Panc1 (cell line): Measurements from ENCODE around the gene STXBP1. TPM values are rescaled to one million over a fixed set of nuclear protein-coding genes. Genes with fewer than 3 reads are reported as not detected.

Experiments
- ATAC-seq: fragments of 200-7000 bp; cut with Tn5 transposase; 2 replicates; pipeline ENCODE4 v1.9.1; 2020; ENCODE audit warnings: mild to moderate bottlenecking, moderate library complexity
- BruUV-seq: library from RNA; stranded (reverse); fragments of 400-500 nt; replicated peaks from 2 replicates; lab custom pipeline; 2021; lab: Mats Ljungman, UMichigan
- CTCF ChIA-PET: fragments of 300-600 bp; sonication (Branson Sonifier 250); formaldehyde crosslinking; loops from one replicate; lab custom pipeline; 2022; ENCODE audit warnings: antibody characterized with exemption; lab: Charles Lee
- POLR2A ChIA-PET: fragments of 300-600 bp; sonication (Branson Sonifier 250); formaldehyde crosslinking; loops from one replicate; lab custom pipeline; 2022; ENCODE audit warnings: antibody characterized with exemption; lab: Charles Lee
- DNase-seq: peaks from one replicate; pipeline ENCODE4 v3.0.0-alpha.2; 2010; ENCODE audit warnings: low read depth, low spot score
- H3K27ac ChIP-seq: 2 replicates; pipeline ENCODE4 v1.5.1; 2011; ENCODE audit warnings: mild to moderate bottlenecking, low read length, inconsistent platforms
- H3K27me3 ChIP-seq: fragments of 200-500 bp; sonication (Bioruptor generic); 2 replicates; pipeline ENCODE4 v1.6.0; 2014; ENCODE audit warnings: low read length, inconsistent platforms; ENCODE audit not compliant: control insufficient read depth, insufficient read depth
- H3K36me3 ChIP-seq: fragments of 200-500 bp; sonication (Bioruptor generic); 2 replicates; pipeline ENCODE4 v1.5.1; 2014; ENCODE audit warnings: inconsistent platforms, mild to moderate bottlenecking, low read length, moderate library complexity; ENCODE audit not compliant: control insufficient read depth, insufficient read depth
- H3K4me1 ChIP-seq: 2 replicates; pipeline ENCODE4 v1.5.1; 2011; ENCODE audit warnings: inconsistent platforms, mild to moderate bottlenecking, low read length, moderate library complexity; ENCODE audit not compliant: control insufficient read depth, insufficient read depth
- H3K4me3 ChIP-seq, 2 experiments: 2 replicates each; pipeline ENCODE4 v1.5.1; 2011 to 2012; ENCODE audit warnings: low read depth in 2 of 2, low read length in 2 of 2, mild to moderate bottlenecking in 2 of 2, inconsistent platforms in 1 of 2, moderate library complexity in 1 of 2
- H3K9me3 ChIP-seq: fragments of 200-500 bp; sonication (Bioruptor generic); 2 replicates; pipeline ENCODE4 v1.5.1; 2014; ENCODE audit warnings: low read depth, mild to moderate bottlenecking, inconsistent platforms, low read length, moderate library complexity; ENCODE audit not compliant: control insufficient read depth, insufficient read depth
- POLR2AphosphoS5 ChIP-seq: IDR thresholded peaks from 2 replicates; pipeline ENCODE4 v1.6.1; 2012; ENCODE audit warnings: mild to moderate bottlenecking, low read depth, low read length, moderate library complexity
- REST ChIP-seq, 2 experiments: IDR thresholded peaks; 2 replicates each; pipeline ENCODE4 v1.6.1; 2011 to 2012; ENCODE audit warnings: low read depth in 2 of 2, control low read depth in 1 of 2, low read length in 1 of 2, mild to moderate bottlenecking in 1 of 2, moderate library complexity in 1 of 2; ENCODE audit not compliant: insufficient read depth in 1 of 2
- SIN3A ChIP-seq: IDR thresholded peaks from 2 replicates; pipeline ENCODE4 v1.6.1; 2012; ENCODE audit warnings: low read depth, mild to moderate bottlenecking, low read length, moderate library complexity, borderline replicate concordance; ENCODE audit not compliant: insufficient read depth
- TCF7L2 ChIP-seq: IDR thresholded peaks from 2 replicates; pipeline ENCODE4 v1.6.1; 2011; ENCODE audit warnings: mild to moderate bottlenecking, low read depth, low read length, inconsistent platforms
- in situ Hi-C: cut with HindIII; loops from 2 replicates; pipeline ENCODE4 v1.10.0; 2016; ENCODE audit warnings: low sequenced_read_pairs, low pct_unique_long_range_greater_than_20kb
- intact Hi-C: fragments of 100-400 bp; cut with micrococcal nuclease; formaldehyde crosslinking; loops from one replicate; pipeline ENCODE4 v1.10.0; 2022; ENCODE audit not compliant: unreplicated experiment
- total RNA-seq: library from RNA; stranded (reverse); gene quantifications from one replicate; pipeline ENCODE4 v1.2.1, GENCODE V29; 2021; ENCODE audit not compliant: unreplicated experiment
- TF ChIP-seq, protein P1 (sequence below): fragments of 450-650 bp; IDR thresholded peaks from 2 replicates; pipeline ENCODE4 v1.5.1; 2017; ENCODE audit warnings: mild to moderate bottlenecking

Gene STXBP1
- total RNA-seq, 1 experiment from 2014 or later: 67.5 TPM

GRCh38 chr9:127588740-127589506 is 23.2 kb upstream of the STXBP1 start:
- Histone ChIP-seq H3K4me3 (no peak overlapping the region), H3K4me1 (peaks cover 5% of the 10 kb centered on the region; the same call in 1 of the 2 replicates), H3K27ac (no peak overlapping the region), H3K36me3 (no peaks in the 10 kb centered on the region), H3K27me3 (no peaks in the 10 kb centered on the region), H3K9me3 (no peaks in the 10 kb centered on the region)
- in situ Hi-C loops (no loop called here), intact Hi-C loops (loop anchor here (5.0 to 10.0 kb wide), 2 partner anchors 87 to 146 kb away; partner anchors contain the start of gene TOR2A)
- CTCF ChIA-PET: interaction anchor here (0.6 to 2.7 kb wide), 3 partner anchors 63 to 130 kb away, joined by 3 to 15 read pairs (median 11); no protein-coding TSS in a partner anchor
- TF ChIP-seq, protein P1, sequence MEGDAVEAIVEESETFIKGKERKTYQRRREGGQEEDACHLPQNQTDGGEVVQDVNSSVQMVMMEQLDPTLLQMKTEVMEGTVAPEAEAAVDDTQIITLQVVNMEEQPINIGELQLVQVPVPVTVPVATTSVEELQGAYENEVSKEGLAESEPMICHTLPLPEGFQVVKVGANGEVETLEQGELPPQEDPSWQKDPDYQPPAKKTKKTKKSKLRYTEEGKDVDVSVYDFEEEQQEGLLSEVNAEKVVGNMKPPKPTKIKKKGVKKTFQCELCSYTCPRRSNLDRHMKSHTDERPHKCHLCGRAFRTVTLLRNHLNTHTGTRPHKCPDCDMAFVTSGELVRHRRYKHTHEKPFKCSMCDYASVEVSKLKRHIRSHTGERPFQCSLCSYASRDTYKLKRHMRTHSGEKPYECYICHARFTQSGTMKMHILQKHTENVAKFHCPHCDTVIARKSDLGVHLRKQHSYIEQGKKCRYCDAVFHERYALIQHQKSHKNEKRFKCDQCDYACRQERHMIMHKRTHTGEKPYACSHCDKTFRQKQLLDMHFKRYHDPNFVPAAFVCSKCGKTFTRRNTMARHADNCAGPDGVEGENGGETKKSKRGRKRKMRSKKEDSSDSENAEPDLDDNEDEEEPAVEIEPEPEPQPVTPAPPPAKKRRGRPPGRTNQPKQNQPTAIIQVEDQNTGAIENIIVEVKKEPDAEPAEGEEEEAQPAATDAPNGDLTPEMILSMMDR: no peak
- TF ChIP-seq REST (IDR thresholded peaks at IDR 0.05; ENCODE audit: insufficient read depth in 1 of 2, low read depth in 2 of 2, low read length in 1 of 2) (no peak), POLR2AphosphoS5 (no peak), SIN3A (no peak), TCF7L2 (no peak)
- no peak for DNase-seq
- no peak for ATAC-seq
- POLR2A ChIA-PET: no interaction called here
- BruUV-seq: no TSS peak

- no peaks in the 10 kb centered on the region for H3K9me3 ChIP-seq
- ChIA-PET CTCF (interaction anchor here (0.9 to 2.7 kb wide), 3 partner anchors 64 to 143 kb away, joined by 4 to 11 read pairs (median 4); no protein-coding TSS in a partner anchor), POLR2A (interaction anchor here (1.0 kb wide), 1 partner anchor 12 kb away, joined by 3 read pairs; no protein-coding TSS in a partner anchor)
- peak overlapping the region; percentile 26; the same call in 1 of the 2 replicates for H3K27ac ChIP-seq
- TF ChIP-seq, protein P1: peak; percentile 87
- no peak for TF ChIP-seq POLR2AphosphoS5
- H3K4me1 ChIP-seq: peaks cover under 1% of the 10 kb centered on the region; the same call in 1 of the 2 replicates
- H3K27me3 ChIP-seq: no peaks in the 10 kb centered on the region
- H3K36me3 ChIP-seq: no peaks in the 10 kb centered on the region
- intact Hi-C loops (loop anchor here (5.0 to 10.0 kb wide), 2 partner anchors 88 to 145 kb away; partner anchors contain the start of gene TOR2A), in situ Hi-C loops (no loop called here)
- no TSS peak for BruUV-seq
- DNase-seq: no peak
- H3K4me3 ChIP-seq: peak overlapping the region in 1 of 2 experiments; percentile 17; a peak in 1 of 4 replicates
- peak; percentile 77 for ATAC-seq
These were observed 22.1 kb upstream of the STXBP1 start for GRCh38 chr9:127589955-127590370.
